Endometrium (tissue), 2 donors: ENCODE results near the gene EPHX1.
"Not testable (repeated sequence)": the region's sequence is repeated elsewhere in the genome, so short reads cannot be mapped to it uniquely, and the experiment has no call there.

ENCODE experiments used
- FAIRE-seq: peaks from 2 replicates; lab custom pipeline; 2012; peaks lifted over from hg19 to GRCh38; lab: Jason Lieb, UNC
- donor health status: control.
- donor health status: control.

EPHX1 gene

GRCh38 chr1:225809842-225810578 lies at the start of gene EPHX1:
Gene EPHX1, plus strand, starts transcription at chr1:225810124. Its CDS starts 18,606 bp downstream, at chr1:225828730.
- FAIRE-seq: no peak

GRCh38 chr1:225760531-225760930 lies 49.4 kb upstream of the EPHX1 start:
- no peak for FAIRE-seq

GRCh38 chr1:225761395-225761794 lies 48.5 kb upstream of the EPHX1 start:
- FAIRE-seq: not testable (repeated sequence)

- FAIRE-seq: no peak
Observed at GRCh38 chr1:225762002-225762441, 47.9 kb upstream of the EPHX1 start.

GRCh38 chr1:225762444-225762843 lies 47.5 kb upstream of the EPHX1 start:
- FAIRE-seq: no peak

- no peak for FAIRE-seq
Observed at GRCh38 chr1:225763716-225764548, 46.0 kb upstream of the EPHX1 start.

GRCh38 chr1:225765982-225766674 lies 43.8 kb upstream of the EPHX1 start:
- no peak for FAIRE-seq

GRCh38 chr1:225766967-225767633 lies 42.8 kb upstream of the EPHX1 start:
- no peak for FAIRE-seq

GRCh38 chr1:225767634-225768540 lies 42.0 kb upstream of the EPHX1 start:
- no peak for FAIRE-seq

GRCh38 chr1:225768662-225769426 lies 41.1 kb upstream of the EPHX1 start:
- no peak for FAIRE-seq

GRCh38 chr1:225769687-225770086 lies 40.2 kb upstream of the EPHX1 start:
- FAIRE-seq: no peak

GRCh38 chr1:225770561-225771248 lies 39.2 kb upstream of the EPHX1 start:
- no peak for FAIRE-seq

GRCh38 chr1:225771661-225772322 lies 38.1 kb upstream of the EPHX1 start:
- no peak for FAIRE-seq

GRCh38 chr1:225772323-225772768 lies 37.6 kb upstream of the EPHX1 start:
- peak; percentile 62 for FAIRE-seq

- FAIRE-seq: no peak
Observed at GRCh38 chr1:225772848-225773247, 37.1 kb upstream of the EPHX1 start.

GRCh38 chr1:225774281-225775147 lies 35.4 kb upstream of the EPHX1 start:
- FAIRE-seq: no peak

- no peak for FAIRE-seq
Observed at GRCh38 chr1:225776294-225776693, 33.6 kb upstream of the EPHX1 start.

- FAIRE-seq: no peak
Observed at GRCh38 chr1:225777058-225777582, 32.8 kb upstream of the EPHX1 start.
